Trophoblast cell (in vitro differentiated cells and primary cell): ENCODE results near the gene USP33.
A peak's percentile ranks its signal among the peaks of the same experiment; 100 is the strongest.
"Not testable (repeated sequence)": the region's sequence is repeated elsewhere in the genome, so short reads cannot be mapped to it uniquely, and the experiment has no call there.

ENCODE experiments used
- DNase-seq, 2 donors: peaks; one replicate each; pipeline ENCODE4 v3.0.0-alpha.2; 2016
- H2AFZ ChIP-seq: 2 replicates; pipeline ENCODE4 v1.6.1; 2013; ENCODE audit warnings: low read length, moderate library complexity, mild to moderate bottlenecking; ENCODE audit not compliant: insufficient read depth, poor library complexity
- H2AK5ac ChIP-seq: 2 replicates; pipeline ENCODE4 v1.6.1; 2013; ENCODE audit warnings: mild to moderate bottlenecking, low read length
- H2BK120ac ChIP-seq: 2 replicates; pipeline ENCODE4 v1.6.1; 2013; ENCODE audit warnings: low read length, mild to moderate bottlenecking, moderate library complexity; ENCODE audit not compliant: insufficient read depth, poor library complexity
- H2BK12ac ChIP-seq: 2 replicates; pipeline ENCODE4 v1.6.1; 2013; ENCODE audit warnings: mild to moderate bottlenecking, low read length, moderate library complexity
- H2BK5ac ChIP-seq: 2 replicates; pipeline ENCODE4 v1.6.1; 2013; ENCODE audit warnings: low read length, low read depth, moderate library complexity, mild to moderate bottlenecking; ENCODE audit not compliant: poor library complexity
- H3K14ac ChIP-seq: 2 replicates; pipeline ENCODE4 v1.6.1; 2013; ENCODE audit warnings: mild to moderate bottlenecking, low read length
- H3K18ac ChIP-seq: 2 replicates; pipeline ENCODE4 v1.6.1; 2013; ENCODE audit warnings: mild to moderate bottlenecking, low read length
- H3K23ac ChIP-seq: 2 replicates; pipeline ENCODE4 v1.6.1; 2013; ENCODE audit warnings: low read length
- H3K27ac ChIP-seq: 2 replicates; pipeline ENCODE4 v1.5.1; 2013; ENCODE audit warnings: low read depth, mild to moderate bottlenecking, inconsistent platforms, low read length, moderate library complexity
- H3K27me3 ChIP-seq: 2 replicates; pipeline ENCODE4 v1.6.1; 2013; ENCODE audit warnings: inconsistent platforms, mild to moderate bottlenecking, low read length, moderate library complexity; ENCODE audit not compliant: insufficient read depth
- H3K36me3 ChIP-seq, 2 experiments: 1 replicate in 1 of 2; 2 replicates in 1 of 2; pipeline ENCODE4 v1.6.1; 2013; ENCODE audit warnings: low read length in 2 of 2, mild to moderate bottlenecking in 2 of 2, moderate library complexity in 1 of 2; ENCODE audit not compliant: insufficient read depth in 2 of 2, control insufficient read depth in 1 of 2
- H3K4ac ChIP-seq: 2 replicates; pipeline ENCODE4 v1.6.1; 2013; ENCODE audit warnings: low read depth, mild to moderate bottlenecking, low read length, moderate library complexity
- H3K4me1 ChIP-seq, 2 experiments: 1 replicate in 1 of 2; 2 replicates in 1 of 2; pipeline ENCODE4 v1.6.1; 2013; ENCODE audit warnings: low read length in 2 of 2, mild to moderate bottlenecking in 2 of 2, moderate library complexity in 1 of 2; ENCODE audit not compliant: insufficient read depth in 2 of 2, control insufficient read depth in 1 of 2
- H3K4me2 ChIP-seq: 2 replicates; pipeline ENCODE4 v1.6.1; 2013; ENCODE audit warnings: inconsistent platforms, mild to moderate bottlenecking, low read length, moderate library complexity
- H3K4me3 ChIP-seq: 2 replicates; pipeline ENCODE4 v1.5.1; 2013; ENCODE audit warnings: mild to moderate bottlenecking, low read depth, low read length, inconsistent platforms
- H3K79me1 ChIP-seq: one replicate; pipeline ENCODE4 v1.6.1; 2013; ENCODE audit warnings: low read length
- H3K79me2 ChIP-seq: 2 replicates; pipeline ENCODE4 v1.6.1; 2013; ENCODE audit warnings: low read length, mild to moderate bottlenecking; ENCODE audit not compliant: control insufficient read depth, insufficient read depth, poor library complexity
- H3K9ac ChIP-seq: 2 replicates; pipeline ENCODE4 v1.6.1; 2013; ENCODE audit warnings: mild to moderate bottlenecking, low read length
- H3K9me3 ChIP-seq: 2 replicates; pipeline ENCODE4 v1.6.1; 2013; ENCODE audit warnings: low read depth, mild to moderate bottlenecking, control low read depth, inconsistent platforms, low read length; ENCODE audit not compliant: insufficient read depth
- H4K12ac ChIP-seq: 2 replicates; pipeline ENCODE4 v1.6.1; 2013; ENCODE audit warnings: low read depth, mild to moderate bottlenecking, low read length, moderate library complexity
- H4K8ac ChIP-seq: 2 replicates; pipeline ENCODE4 v1.6.1; 2013; ENCODE audit warnings: low read depth, mild to moderate bottlenecking, low read length, moderate library complexity
- H4K91ac ChIP-seq: one replicate; pipeline ENCODE4 v1.6.1; 2013; ENCODE audit warnings: low read depth, mild to moderate bottlenecking, low read length, moderate library complexity
- WGBS: extraction: QIAGEN DNeasy Blood & Tissue Kit; methylation state at CpG from one replicate; pipeline ENCODE4 v1.1.7; 2013; ENCODE audit warnings: missing lambda C conversion rate; ENCODE audit not compliant: insufficient read length, insufficient coverage; ENCODE audit errors: extremely low coverage; 5-methylcytosine and 5-hydroxymethylcytosine counted together

Gene USP33

GRCh38 chr1:77699673-77700072, 60.0 kb downstream of the USP33 start:
- not testable (repeated sequence) for H3K36me3 ChIP-seq, H2BK12ac ChIP-seq, H2BK5ac ChIP-seq, H3K4me1 ChIP-seq, H2AFZ ChIP-seq, H4K8ac ChIP-seq, H3K9me3 ChIP-seq, H3K4me2 ChIP-seq, H4K12ac ChIP-seq, H3K27ac ChIP-seq, H2AK5ac ChIP-seq, H3K4me3 ChIP-seq, DNase-seq, H4K91ac ChIP-seq, H3K27me3 ChIP-seq, H3K79me2 ChIP-seq, H3K18ac ChIP-seq, H3K9ac ChIP-seq, H3K23ac ChIP-seq, H2BK120ac ChIP-seq, H3K14ac ChIP-seq, H3K79me1 ChIP-seq, H3K4ac ChIP-seq
- WGBS: no CpG with 5 or more reads among the region's 1 CpG

DNA sequence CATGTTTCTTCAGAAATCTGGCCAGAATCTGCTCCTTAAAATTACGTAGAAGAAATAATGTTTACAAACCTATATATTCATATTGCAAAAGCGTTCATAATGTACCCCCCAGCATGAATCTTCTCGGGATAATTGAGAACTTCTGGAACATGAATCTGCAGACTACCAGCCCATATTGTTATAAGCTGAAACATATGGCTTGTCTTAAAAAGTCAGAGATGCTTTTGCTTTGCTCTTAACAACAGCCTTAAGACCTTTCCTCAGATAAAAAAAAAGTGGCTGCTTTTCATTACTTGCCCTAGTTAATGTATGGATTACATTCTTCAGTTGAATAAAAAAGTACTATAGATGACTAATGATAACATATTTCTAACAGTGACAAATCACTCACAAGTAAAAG, 62.2 kb downstream of the USP33 start:
- Histone ChIP-seq H4K91ac (no peak overlapping the region), H3K9ac (no peak overlapping the region), H3K4me2 (no peak overlapping the region), H3K18ac (no peak overlapping the region), H2AK5ac (no peak overlapping the region), H2BK120ac (no peak overlapping the region), H3K79me1 (no peaks in the 10 kb centered on the region), H3K14ac (no peak overlapping the region), H3K27me3 (no peaks in the 10 kb centered on the region), H3K79me2 (no peaks in the 10 kb centered on the region), H4K8ac (no peak overlapping the region), H2BK5ac (no peak overlapping the region), H3K27ac (no peak overlapping the region), H3K4ac (no peak overlapping the region), H3K4me1 (no peaks in the 10 kb centered on the region), H2BK12ac (no peak overlapping the region), H3K9me3 (peaks cover 1% of the 10 kb centered on the region), H3K4me3 (no peak overlapping the region), H2AFZ (no peak overlapping the region), H4K12ac (no peak overlapping the region), H3K23ac (no peak overlapping the region), H3K36me3 (peaks cover 3 to 8% of the 10 kb centered on the region in 2 experiments)
- DNase-seq: no peak
- no CpG with 5 or more reads among the region's 3 CpGs for WGBS

DNA sequence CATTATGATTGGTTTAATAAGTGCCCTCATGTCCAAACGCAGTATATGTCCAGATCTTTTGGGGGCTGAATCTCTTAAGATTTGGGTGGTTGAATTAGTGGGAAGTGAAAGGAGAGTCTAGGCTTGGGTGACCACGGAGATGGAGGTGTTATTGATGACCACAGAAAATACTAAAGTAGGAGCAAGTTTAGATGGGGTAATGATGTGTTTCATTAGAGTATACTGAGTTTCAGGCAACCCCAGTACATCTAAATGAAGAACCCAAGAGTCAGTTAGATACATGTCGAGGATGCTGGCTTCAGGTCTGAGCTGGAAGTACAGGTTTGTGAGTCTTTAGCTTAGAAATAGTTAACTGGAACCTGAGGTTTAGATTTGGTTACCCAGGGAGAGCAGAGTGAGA, 70.7 kb downstream of the USP33 start:
- Histone ChIP-seq H3K4me3 (no peak overlapping the region), H2AFZ (no peak overlapping the region), H2BK120ac (no peak overlapping the region), H3K4ac (no peak overlapping the region), H4K12ac (no peak overlapping the region), H3K9me3 (no peaks in the 10 kb centered on the region), H3K23ac (no peak overlapping the region), H3K4me1 (no peaks in the 10 kb centered on the region), H3K9ac (no peak overlapping the region), H4K8ac (no peak overlapping the region), H2BK5ac (no peak overlapping the region), H3K4me2 (no peak overlapping the region), H3K14ac (no peak overlapping the region), H3K79me2 (no peaks in the 10 kb centered on the region), H3K79me1 (peaks cover 5% of the 10 kb centered on the region), H4K91ac (no peak overlapping the region), H2BK12ac (no peak overlapping the region), H3K27me3 (no peaks in the 10 kb centered on the region), H3K18ac (no peak overlapping the region), H2AK5ac (no peak overlapping the region), H3K27ac (no peak overlapping the region), H3K36me3 (no peaks in the 10 kb centered on the region)
- no peak for DNase-seq
- no CpG with 5 or more reads among the region's 3 CpGs for WGBS

DNA sequence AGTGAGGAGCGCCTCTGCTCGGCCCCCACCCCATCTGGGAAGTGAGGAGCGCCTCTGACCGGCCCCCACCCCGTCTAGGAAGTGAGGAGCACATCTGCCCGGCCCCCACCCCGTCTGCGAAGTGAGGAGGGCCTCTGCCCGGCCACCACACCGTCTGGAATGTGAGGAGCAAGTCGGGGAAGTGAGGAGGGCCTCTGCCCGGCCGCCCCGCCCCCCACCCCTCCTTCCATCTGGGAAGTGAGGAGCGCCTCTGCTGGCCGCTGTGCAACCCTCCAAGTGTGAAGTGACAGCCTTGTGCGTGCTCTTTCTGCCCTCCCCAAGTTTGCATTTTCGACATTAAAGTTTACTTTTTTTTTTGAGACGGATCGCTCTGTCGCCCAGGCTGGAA, 72.1 kb downstream of the USP33 start:
- H3K4me2 ChIP-seq: peak overlapping the region; percentile 32
- no peaks in the 10 kb centered on the region for H3K27me3 ChIP-seq
- H2AK5ac ChIP-seq: no peak overlapping the region
- no peak overlapping the region for H3K9ac ChIP-seq
- WGBS: no CpG with 5 or more reads among the region's 21 CpGs
- peak; percentile 31 to 39 for DNase-seq
- H2BK120ac ChIP-seq: no peak overlapping the region
- no peak overlapping the region for H2BK5ac ChIP-seq
- no peak overlapping the region for H3K27ac ChIP-seq
- no peaks in the 10 kb centered on the region for H3K9me3 ChIP-seq
- no peaks in the 10 kb centered on the region for H3K4me1 ChIP-seq
- H2BK12ac ChIP-seq: no peak overlapping the region
- H4K12ac ChIP-seq: peak overlapping the region; percentile 89
- H3K4me3 ChIP-seq: no peak overlapping the region
- peaks cover 12% of the 10 kb centered on the region for H3K79me1 ChIP-seq
- H2AFZ ChIP-seq: no peak overlapping the region
- H3K79me2 ChIP-seq: peaks cover 5% of the 10 kb centered on the region
- H4K8ac ChIP-seq: peak overlapping the region; percentile 88
- no peak overlapping the region for H3K4ac ChIP-seq
- H3K18ac ChIP-seq: no peak overlapping the region
- no peaks in the 10 kb centered on the region for H3K36me3 ChIP-seq
- no peak overlapping the region for H3K14ac ChIP-seq
- H3K23ac ChIP-seq: no peak overlapping the region
- H4K91ac ChIP-seq: peak overlapping the region; percentile 59
